ENCODE results near the gene ZMYND19.

DNA sequence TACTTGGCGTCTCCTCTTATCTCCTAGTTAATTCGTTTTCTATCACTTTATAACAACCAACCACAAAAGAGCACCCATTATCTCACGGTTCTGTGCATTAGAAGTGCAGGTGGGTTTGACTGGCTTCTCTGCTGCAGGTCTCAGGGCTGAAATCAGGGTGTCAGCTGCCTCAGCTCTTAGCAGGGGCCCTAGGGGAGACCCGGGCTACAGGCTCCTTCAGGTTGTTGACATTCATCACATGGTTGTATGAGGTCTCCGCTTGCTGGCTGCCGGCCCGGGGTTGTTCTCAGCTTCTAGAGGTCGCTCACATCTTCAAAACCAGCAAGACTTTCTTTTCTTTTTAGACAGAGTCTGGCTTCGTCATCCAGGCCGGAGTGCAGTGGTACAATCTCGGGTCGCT, 2.9 kb upstream of the ZMYND19 start:
- no peak for TF ChIP-seq POLR2A (IDR thresholded peaks at IDR 0.05)
- TF ChIP-seq, protein P1, sequence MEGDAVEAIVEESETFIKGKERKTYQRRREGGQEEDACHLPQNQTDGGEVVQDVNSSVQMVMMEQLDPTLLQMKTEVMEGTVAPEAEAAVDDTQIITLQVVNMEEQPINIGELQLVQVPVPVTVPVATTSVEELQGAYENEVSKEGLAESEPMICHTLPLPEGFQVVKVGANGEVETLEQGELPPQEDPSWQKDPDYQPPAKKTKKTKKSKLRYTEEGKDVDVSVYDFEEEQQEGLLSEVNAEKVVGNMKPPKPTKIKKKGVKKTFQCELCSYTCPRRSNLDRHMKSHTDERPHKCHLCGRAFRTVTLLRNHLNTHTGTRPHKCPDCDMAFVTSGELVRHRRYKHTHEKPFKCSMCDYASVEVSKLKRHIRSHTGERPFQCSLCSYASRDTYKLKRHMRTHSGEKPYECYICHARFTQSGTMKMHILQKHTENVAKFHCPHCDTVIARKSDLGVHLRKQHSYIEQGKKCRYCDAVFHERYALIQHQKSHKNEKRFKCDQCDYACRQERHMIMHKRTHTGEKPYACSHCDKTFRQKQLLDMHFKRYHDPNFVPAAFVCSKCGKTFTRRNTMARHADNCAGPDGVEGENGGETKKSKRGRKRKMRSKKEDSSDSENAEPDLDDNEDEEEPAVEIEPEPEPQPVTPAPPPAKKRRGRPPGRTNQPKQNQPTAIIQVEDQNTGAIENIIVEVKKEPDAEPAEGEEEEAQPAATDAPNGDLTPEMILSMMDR (IDR thresholded peaks at IDR 0.05), result no peak
- TF ChIP-seq POLR2AphosphoS5 (IDR thresholded peaks at IDR 0.05), result no peak

Data from breast epithelium (tissue), 3 donors.